ENCODE results near the gene MBOAT1. TPM values are rescaled to one million over a fixed set of nuclear protein-coding genes. Genes with fewer than 3 reads are reported as not detected.

Gene MBOAT1
- total RNA-seq, 2 experiments from 2014 or later = 10.8 to 11.6 TPM

- ChIA-PET CTCF (interaction anchor here (0.6 kb wide), 1 partner anchor 494 kb away, joined by 5 read pairs; no protein-coding TSS in a partner anchor), POLR2A (interaction anchor here (1.0 kb wide), 1 partner anchor 195 kb away, joined by 3 read pairs; no protein-coding TSS in a partner anchor)
Measured at GRCh38 chr6:20207088-20207418, 5.2 kb downstream of the MBOAT1 start.

- ChIA-PET CTCF (interaction anchor here (1.2 kb wide), 1 partner anchor 114 kb away, joined by 3 read pairs; no protein-coding TSS in a partner anchor), POLR2A (no interaction called here)
Measured at GRCh38 chr6:20205722-20206161, 6.5 kb downstream of the MBOAT1 start.

DNA sequence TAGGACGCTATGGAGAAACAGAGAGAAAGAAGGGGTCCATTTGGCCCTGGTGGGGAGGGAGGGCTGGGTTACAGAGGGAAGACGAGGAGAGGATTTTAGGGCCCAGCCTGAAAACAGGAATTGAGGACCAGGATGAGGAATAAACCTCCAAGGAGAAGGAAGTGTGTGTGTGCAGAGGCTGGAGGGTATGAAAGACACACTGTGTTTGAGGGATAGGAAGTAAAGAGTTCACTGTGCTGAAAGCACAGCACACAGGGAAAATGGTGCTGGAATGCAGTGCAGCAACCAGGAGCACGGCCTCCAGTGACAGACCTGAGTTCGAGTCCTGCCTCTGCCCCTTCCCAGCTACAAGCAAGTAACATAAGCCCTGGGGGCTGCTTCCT, 7.8 kb downstream of the MBOAT1 start:
- POLR2A ChIA-PET = no interaction called here
- CTCF ChIA-PET = interaction anchor here (1.2 kb wide), 1 partner anchor 115 kb away, joined by 3 read pairs; no protein-coding TSS in a partner anchor

DNA sequence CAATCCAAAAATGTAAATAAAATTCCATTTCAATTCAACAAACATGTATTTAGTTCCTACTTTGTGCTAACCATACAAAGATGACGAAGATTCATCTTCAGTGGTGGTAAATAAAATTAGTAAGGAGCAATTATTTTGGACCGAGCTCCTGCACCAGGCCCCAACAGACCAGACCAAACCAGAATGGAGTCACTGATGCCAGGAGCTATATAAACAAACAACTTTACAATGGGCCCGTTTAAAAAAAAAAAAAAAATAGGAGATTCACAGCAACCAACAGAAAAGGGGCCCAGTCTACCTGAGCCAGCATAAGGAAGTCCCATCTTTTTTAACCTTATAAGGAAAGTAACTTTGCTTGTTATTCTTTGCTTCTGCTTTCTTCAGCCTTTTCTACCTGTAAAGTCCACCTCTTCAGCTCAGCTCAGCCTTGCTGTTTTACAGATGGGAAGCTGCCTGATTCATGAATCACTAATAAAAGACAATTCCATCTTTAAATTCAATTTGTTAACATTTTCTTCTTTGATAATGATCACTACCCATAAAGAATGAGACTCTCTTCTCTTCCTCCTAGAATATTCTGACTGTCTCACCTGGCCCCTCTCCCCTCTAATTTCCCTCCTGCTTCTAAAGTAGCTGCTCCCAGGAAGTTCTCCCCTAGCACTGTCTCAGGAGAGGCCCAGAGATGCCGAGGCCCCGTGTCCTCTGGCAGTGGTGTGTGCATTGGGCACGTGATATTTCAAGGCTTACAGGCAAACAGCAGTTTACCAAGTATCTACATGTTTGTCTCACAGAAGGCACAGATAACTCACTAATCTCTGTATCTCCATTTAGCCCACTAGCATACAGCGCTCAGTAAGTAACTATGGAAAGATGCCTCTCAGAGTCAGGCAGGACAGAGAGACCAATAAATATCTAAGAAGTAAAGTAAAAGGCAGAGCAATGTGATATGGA, 8.4 kb downstream of the MBOAT1 start:
- POLR2A ChIA-PET = no interaction called here
- CTCF ChIA-PET = no interaction called here

DNA sequence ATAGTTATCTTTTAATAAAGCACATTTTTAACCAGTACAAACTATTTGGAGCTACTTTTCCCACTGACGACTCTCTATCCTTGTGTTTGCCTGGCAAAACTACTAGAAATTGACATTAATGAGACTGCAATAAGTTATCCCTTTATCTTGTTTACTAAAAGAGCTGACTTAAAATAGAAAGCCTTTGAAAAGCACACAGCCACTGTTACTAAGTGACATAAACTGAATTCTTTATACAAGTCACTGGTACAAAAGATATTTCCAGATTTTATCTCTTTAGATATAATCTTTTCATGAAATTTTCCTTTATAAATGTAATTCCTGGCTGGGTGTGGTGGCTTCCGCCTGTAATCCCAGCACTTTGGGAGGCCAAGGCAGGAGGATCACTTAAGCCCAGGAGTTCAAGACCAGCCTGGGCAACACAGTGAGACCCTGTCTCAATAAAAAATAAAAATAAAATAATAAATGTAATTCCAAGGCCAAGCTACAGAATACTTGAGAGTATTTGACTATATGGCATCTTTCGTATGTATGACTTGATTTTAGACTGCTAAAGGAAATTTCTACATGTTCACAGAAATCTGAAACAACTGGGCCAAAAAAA, 9.5 kb downstream of the MBOAT1 start:
- POLR2A ChIA-PET = interaction anchor here (0.6 to 0.9 kb wide), 3 partner anchors 9 to 341 kb away, joined by 3 to 8 read pairs (median 5); partner anchors contain the start of gene MBOAT1
- CTCF ChIA-PET = no interaction called here

GRCh38 chr6:20202324-20202658, 10.0 kb downstream of the MBOAT1 start:
- CTCF ChIA-PET = no interaction called here
- POLR2A ChIA-PET = interaction anchor here (0.6 to 0.9 kb wide), 3 partner anchors 10 to 341 kb away, joined by 3 to 8 read pairs (median 5); partner anchors contain the start of gene MBOAT1

- ChIA-PET CTCF (no interaction called here), POLR2A (no interaction called here)
Measured at GRCh38 chr6:20200761-20201630, 11.3 kb downstream of the MBOAT1 start.

DNA sequence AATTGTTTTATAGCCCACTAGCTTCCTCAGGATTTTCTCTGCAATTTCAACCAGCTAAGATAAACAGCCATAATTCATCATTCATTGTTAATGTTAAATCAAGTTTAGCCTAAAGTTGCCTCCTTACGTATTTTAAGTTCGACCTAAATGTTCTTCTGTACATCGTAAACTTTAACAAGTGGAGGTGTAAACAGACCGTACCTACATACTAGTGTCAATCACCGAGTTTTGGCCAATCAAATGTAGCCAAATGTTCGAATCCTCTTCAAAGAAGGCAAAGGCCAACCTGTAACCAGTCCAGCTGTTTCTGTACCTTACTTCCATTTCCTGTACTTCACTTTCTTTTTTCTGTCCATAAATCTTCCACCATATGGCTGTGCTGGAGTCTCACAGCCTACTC, 13.5 kb downstream of the MBOAT1 start:
- POLR2A ChIA-PET = no interaction called here
- CTCF ChIA-PET = no interaction called here

DNA sequence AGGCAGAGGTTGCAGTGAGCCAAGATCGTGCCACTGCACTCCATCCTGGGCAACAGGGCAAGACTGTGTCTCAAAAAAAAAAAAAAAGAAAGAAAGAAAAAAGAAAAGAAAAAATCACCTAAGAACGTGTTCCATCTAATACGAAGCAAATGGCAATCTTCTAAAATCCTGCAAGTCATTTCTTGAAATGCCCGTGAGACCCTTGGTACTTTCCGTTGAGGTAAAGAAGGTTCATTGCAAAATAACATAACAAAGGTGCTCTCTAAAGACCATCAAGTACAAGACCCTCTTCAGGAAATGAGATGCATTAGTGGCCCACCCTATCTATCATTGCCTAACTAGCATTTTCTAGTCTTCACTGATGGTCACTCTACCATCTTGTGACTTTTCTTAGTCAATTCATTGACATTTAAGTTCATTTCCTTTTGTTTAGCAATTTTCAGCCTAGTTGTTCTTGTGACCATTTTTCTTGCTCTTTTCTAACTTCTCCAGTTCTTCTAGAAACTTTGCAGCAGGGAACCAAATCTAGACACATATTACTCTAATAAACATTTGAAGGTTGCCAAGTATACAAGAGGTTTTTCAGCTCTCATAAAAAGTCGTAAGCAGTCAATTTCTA, 14.0 kb downstream of the MBOAT1 start:
- CTCF ChIA-PET = no interaction called here
- POLR2A ChIA-PET = no interaction called here

- ChIA-PET CTCF (no interaction called here), POLR2A (no interaction called here)
Measured at GRCh38 chr6:20197251-20197650, 15.0 kb downstream of the MBOAT1 start.

DNA sequence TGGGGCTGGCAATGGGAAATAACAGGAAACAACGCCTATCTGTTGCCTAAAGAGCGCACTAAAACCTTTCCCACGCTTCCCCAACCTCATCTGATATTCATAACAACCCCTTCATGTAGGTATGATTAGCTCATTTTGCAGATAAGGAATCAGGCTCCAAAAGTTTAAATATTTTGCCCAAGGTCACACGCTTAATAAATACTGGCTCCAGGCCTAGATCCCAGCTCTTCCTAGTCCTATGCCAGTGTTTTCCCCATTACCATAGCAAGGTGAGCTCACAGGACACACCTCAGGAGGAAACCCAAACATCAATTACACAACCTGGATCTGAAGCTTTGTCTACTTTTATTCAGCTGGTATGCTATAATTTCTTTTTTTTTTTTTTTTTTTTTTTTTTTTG, 19.6 kb downstream of the MBOAT1 start:
- POLR2A ChIA-PET = no interaction called here

GRCh38 chr6:20191992-20192391, 20.3 kb downstream of the MBOAT1 start:
- CTCF ChIA-PET = no interaction called here
- POLR2A ChIA-PET = no interaction called here

More for the DNA sequence above, 19.6 kb downstream of the MBOAT1 start:
- CTCF ChIA-PET = no interaction called here

DNA sequence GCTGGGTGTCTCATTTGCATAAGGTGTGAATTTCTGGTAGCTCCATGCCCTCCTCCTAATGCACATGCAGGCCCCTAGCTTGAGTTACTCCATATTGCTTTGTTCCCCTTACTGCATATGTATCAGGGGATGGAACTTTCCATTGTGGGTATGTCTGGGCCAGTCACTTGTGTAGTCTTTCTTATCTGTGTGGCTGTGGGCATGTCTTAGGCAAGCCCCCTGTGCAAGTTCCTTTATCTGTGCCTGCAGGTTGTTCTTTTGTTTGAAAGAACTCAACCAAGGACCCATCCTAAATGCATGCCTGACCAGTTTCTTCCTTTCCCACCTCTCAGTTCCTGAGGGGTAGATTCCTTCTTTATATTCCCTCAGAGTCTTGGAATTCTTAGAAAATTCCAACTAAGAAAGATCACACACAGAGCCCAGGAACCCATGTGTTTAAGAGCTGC, 23.6 kb downstream of the MBOAT1 start:
- ChIA-PET CTCF (no interaction called here), POLR2A (no interaction called here)

DNA sequence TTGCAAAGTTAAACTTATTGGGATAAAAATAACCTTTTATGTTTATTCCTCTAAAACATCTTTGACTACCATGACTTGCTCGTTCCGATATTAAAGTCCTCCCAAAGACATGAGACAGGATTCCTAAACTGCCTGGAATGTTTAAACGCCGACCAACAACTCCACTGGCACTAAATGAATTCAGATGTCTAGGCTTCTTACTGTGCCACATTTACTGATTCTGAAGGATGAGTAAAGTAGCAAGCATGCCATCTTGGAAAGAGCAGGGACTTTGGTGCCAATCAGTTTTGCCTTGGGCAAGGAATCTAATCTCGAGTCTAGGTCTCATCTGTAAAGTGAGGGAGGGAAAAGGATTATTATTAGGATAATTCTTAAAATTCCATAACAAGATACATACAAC, 25.3 kb downstream of the MBOAT1 start:
- ChIA-PET POLR2A (no interaction called here), CTCF (no interaction called here)

GRCh38 chr6:20183706-20184105, 28.6 kb downstream of the MBOAT1 start:
- POLR2A ChIA-PET = no interaction called here
- CTCF ChIA-PET = no interaction called here

DNA sequence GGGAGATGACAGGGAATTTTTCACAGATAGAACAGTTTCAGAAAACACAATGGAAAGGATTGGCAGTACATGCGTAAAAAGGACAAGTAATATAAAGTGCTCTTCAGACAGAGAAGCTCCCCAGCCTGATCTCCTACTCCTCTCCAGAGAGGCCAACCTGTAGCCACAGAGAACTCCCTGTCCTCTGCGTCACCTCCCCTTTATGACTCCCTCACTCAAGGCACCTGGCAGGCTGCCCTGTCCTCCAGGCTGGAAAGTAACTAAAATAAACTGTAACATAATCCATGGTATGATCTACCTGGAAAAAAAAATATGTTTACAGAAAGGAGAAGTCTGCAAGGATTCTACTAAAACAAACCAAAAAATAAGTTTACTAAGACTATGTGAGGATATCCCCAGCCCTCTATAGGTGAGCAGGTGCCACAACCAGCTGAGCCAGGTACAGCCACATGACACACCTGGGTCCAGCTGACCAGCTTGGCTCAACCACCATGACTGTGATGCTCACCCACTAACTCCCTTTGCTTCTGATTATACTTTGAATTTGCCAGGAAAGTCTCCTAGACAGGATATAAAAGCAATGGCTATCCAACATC, 29.2 kb downstream of the MBOAT1 start:
- POLR2A ChIA-PET = no interaction called here
- CTCF ChIA-PET = no interaction called here

DNA sequence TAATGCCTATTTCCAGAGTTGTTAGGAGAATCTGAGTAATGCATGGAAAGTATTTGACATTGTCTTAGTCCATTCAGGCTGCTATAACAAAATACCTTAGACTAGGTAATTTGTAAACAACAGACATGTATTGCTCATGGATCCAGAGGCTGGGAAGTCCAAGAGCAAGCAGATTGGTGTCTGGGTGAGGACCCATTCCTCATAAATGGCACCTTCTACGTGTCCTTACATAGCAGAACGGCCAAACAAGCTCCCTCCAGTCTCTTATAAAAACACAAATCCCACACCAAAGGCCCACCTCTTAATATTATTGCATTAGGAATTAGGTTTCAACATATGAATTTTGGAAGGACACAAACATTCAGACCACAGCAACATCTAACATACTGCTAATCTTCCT, 30.2 kb downstream of the MBOAT1 start:
- POLR2A ChIA-PET = no interaction called here
- CTCF ChIA-PET = no interaction called here

DNA sequence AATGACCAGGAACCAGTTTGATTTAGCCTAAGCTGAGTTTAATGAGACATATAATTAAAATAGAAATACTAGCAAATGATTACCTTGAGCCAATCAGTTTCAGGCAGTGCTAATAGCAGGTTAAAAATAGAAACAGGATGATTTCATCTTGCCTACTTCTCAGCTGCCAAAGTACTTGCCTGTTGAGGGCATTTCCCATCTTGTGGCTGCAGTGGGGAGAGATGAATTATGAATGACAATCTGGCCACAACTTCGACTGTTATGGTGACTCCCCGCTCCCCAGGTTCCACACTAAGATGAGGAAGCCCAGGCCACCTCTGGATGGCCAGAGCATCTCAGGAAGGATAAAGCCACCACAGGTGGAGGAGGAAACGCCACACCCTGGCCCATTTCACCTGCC, 31.3 kb downstream of the MBOAT1 start:
- CTCF ChIA-PET = no interaction called here
- POLR2A ChIA-PET = no interaction called here

GRCh38 chr6:20179287-20180045, 32.8 kb downstream of the MBOAT1 start:
- CTCF ChIA-PET = interaction anchor here (1.0 kb wide), 1 partner anchor 65 kb away, joined by 3 read pairs; no protein-coding TSS in a partner anchor
- POLR2A ChIA-PET = interaction anchor here (0.6 kb wide), 1 partner anchor 152 kb away, joined by 3 read pairs; no protein-coding TSS in a partner anchor
